ENCODE results near the gene LDLRAP1. TPM values are rescaled to one million over a fixed set of nuclear protein-coding genes. Genes with fewer than 3 reads are reported as not detected.

LDLRAP1 gene
- total RNA-seq, 4 donors from 2014 or later, result 7.3 to 18.1 (median 9.2) TPM

- TF ChIP-seq CTCF (IDR thresholded peaks at IDR 0.05; ENCODE audit: low read depth), result no peak
Observed at GRCh38 chr1:25527226-25527846, 16.1 kb upstream of the LDLRAP1 start.

- TF ChIP-seq CTCF (IDR thresholded peaks at IDR 0.05; ENCODE audit: low read depth), result no peak
Observed at GRCh38 chr1:25527946-25528595, 15.3 kb upstream of the LDLRAP1 start.

- no peak for TF ChIP-seq CTCF (IDR thresholded peaks at IDR 0.05; ENCODE audit: low read depth)
Observed at GRCh38 chr1:25528881-25529517, 14.4 kb upstream of the LDLRAP1 start.

GRCh38 chr1:25529518-25530185 is 13.8 kb upstream of the LDLRAP1 start:
- no peak for TF ChIP-seq CTCF (IDR thresholded peaks at IDR 0.05; ENCODE audit: low read depth)

GRCh38 chr1:25530186-25531081 is 13.0 kb upstream of the LDLRAP1 start:
- TF ChIP-seq CTCF (IDR thresholded peaks at IDR 0.05; ENCODE audit: low read depth), result no peak

- TF ChIP-seq CTCF (IDR thresholded peaks at IDR 0.05; ENCODE audit: low read depth), result no peak
Observed at GRCh38 chr1:25531082-25531461, 12.3 kb upstream of the LDLRAP1 start.

Data from subcutaneous adipose tissue (tissue), 4 donors.